ENCODE measurements around the gene PLSCR3.

PLSCR3 gene

DNA sequence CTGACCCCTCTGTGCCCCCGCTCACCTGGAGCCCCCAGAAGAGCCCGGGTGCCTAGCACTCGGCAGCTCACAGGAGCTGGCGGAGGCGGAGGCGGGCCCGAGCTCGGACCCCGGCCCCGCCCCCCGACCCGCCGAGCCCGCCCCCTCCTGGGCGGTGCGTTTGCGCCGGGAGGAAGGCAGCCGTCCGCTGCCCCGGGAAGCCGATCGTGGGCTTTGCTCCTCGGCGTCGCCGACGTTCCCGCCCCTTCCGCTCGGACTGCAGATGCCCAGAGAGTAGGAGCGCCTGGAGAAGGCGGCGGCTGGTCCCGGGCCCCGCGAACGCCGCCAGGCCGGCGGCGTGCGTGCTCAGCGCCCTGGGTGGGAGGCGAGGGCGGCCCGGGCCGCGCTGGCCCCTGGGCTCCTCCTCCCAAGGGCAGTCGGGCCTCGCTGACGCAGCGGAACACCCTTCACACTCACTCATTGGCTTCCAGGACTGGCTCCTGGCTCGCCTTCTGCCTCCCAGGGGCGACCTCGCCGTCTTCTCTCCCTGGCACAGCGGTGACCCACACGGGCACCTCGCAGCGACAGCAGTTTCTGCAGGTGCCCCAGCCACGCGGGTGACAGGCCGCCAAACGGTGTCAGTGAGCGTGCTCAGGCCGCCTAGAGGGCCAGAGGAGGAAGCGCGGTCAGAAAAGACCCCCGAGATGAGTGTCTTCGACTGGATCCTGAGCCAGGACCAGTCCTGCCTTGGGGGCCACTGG lies at the start of gene PLSCR3:
Gene PLSCR3, minus strand, starts transcription at position 74 of the 740 bp plus-strand sequence. CDS start 415 bp downstream, outside the sequence.
- DNase-seq (ENCODE audit: low read depth), result peak; percentile 31

- DNase-seq (ENCODE audit: low read depth), result no peak
Observed at GRCh38 chr17:7443499-7444485, 49.5 kb upstream of the PLSCR3 start.

GRCh38 chr17:7442142-7442541 lies 47.8 kb upstream of the PLSCR3 start:
- DNase-seq (ENCODE audit: low read depth), result no peak

GRCh38 chr17:7441266-7441665 lies 46.9 kb upstream of the PLSCR3 start:
- DNase-seq (ENCODE audit: low read depth), result no peak

DNA sequence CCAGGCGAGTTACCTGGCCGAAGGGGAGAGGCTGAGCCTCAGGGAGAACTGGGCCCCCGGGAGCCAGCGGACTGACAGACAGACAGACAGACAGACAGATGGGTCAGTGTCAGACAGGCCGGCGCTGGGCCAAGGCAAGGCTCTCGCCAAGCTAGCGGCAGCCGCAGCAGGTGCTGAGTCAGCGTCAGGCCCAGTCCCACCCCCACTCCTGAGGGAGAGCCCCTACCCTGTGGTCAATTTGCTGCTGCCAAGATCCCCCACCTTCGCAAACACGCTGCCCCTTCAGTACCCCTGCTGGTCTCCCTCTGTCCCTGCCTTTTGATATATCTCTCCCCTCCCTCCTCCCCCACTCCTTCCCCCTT lies 46.5 kb upstream of the PLSCR3 start:
- no peak for DNase-seq (ENCODE audit: low read depth)

GRCh38 chr17:7440113-7440833 lies 45.9 kb upstream of the PLSCR3 start:
- DNase-seq (ENCODE audit: low read depth), result no peak

DNA sequence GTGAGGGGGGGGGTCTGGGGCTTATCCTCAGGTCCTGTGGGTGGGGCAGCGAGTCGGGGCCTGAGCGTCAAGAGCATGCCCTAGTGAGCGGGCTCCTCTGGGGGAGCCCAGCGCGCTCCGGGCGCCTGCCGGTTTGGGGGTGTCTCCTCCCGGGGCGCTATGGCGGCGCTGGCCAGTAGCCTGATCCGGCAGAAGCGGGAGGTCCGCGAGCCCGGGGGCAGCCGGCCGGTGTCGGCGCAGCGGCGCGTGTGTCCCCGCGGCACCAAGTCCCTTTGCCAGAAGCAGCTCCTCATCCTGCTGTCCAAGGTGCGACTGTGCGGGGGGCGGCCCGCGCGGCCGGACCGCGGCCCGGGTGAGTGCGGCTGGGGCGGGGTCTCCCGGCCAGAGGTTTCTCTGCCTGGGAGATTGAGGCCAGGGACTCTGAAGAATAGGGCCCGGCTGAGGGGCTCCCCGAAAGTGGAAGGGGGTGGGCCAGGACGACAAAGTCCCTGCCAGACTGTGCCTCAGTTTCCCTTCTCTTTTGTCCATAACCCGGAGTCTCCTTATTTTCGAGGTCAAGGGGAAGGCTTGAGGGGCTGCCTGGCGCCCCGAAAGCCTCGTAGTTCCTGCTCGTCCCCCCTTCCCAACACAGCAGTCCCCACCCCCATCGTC lies 45.3 kb upstream of the PLSCR3 start, which contains the start of gene FGF11:
Gene FGF11, plus strand, starts transcription at position 51 of the 651 bp plus-strand sequence. Its CDS starts 109 bp downstream, at position 160.
- DNase-seq (ENCODE audit: low read depth), result no peak

DNA sequence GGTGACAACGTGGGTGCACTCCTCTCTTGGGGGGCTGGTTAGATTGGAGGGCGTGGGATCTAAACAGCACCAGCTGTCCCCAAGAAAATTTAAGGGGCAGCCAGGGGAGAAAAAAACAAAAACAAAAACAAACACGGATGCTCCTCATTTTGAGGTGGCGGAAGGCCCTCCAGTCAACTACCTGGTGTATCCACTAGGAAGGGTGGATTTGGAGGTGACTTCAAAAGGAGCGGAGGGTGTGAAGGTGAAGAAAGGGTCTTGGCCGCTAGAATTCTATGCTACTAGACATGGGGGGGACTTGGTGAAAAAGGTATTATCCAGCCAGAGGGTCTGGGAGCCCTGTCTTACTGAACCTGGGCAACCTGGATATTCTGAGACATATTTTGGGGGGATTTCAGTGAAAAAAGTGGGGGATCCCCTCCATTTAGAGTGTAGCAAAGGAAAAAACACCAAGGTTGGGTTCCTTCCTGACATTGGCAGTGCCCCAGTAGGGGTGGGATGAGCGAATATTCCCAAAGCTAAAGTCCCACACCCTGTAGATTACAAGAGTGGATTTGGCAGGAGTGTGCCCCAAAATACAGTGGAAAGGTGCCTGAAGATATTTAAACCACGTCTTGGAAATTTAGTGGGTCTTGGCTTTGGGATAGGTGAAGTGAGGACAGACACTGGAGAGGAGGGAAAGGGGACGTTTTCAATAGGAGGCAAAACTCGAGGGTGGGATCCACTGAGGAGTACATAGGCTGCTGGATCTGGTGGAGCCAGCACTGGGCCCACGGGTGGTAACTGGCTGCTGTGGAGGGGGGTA lies 44.5 kb upstream of the PLSCR3 start:
- no peak for DNase-seq (ENCODE audit: low read depth)

DNA sequence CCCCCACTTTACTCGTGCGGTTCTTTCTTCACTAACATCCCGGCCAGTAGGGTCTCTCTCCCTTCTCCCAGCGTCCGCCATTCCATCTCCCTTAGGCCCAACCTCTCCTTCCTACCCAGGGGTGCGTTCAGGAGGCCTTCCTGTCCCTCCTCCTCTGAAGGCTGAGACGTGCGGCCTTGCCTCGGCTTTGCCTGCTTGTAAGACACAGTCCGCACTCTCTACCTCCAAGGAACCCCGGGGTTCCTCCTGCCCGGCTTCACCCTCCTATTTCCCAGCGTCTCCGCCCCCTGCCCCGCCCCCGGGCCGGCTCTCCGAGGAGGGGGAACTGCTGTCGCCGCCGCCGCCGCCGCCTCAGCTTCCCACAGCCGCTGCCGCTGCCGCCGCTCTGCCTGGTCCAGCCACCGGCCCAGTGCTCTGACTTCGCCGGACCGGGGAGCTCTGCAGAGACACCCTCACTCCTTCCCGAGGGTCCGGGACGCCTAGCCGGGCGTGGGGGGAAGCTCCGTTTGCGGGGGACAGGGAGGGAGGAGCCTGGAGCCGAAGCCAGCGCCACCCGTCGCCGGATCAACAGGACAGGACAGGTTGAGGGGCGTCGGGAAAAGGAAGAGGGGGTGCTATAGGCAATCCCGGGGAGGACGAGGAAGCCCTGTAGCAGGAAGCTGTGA lies 43.8 kb upstream of the PLSCR3 start:
- no peak for DNase-seq (ENCODE audit: low read depth)

GRCh38 chr17:7437369-7437863 lies 43.1 kb upstream of the PLSCR3 start:
- DNase-seq (ENCODE audit: low read depth), result no peak

GRCh38 chr17:7436556-7437368 lies 42.4 kb upstream of the PLSCR3 start:
- DNase-seq (ENCODE audit: low read depth), result no peak

DNA sequence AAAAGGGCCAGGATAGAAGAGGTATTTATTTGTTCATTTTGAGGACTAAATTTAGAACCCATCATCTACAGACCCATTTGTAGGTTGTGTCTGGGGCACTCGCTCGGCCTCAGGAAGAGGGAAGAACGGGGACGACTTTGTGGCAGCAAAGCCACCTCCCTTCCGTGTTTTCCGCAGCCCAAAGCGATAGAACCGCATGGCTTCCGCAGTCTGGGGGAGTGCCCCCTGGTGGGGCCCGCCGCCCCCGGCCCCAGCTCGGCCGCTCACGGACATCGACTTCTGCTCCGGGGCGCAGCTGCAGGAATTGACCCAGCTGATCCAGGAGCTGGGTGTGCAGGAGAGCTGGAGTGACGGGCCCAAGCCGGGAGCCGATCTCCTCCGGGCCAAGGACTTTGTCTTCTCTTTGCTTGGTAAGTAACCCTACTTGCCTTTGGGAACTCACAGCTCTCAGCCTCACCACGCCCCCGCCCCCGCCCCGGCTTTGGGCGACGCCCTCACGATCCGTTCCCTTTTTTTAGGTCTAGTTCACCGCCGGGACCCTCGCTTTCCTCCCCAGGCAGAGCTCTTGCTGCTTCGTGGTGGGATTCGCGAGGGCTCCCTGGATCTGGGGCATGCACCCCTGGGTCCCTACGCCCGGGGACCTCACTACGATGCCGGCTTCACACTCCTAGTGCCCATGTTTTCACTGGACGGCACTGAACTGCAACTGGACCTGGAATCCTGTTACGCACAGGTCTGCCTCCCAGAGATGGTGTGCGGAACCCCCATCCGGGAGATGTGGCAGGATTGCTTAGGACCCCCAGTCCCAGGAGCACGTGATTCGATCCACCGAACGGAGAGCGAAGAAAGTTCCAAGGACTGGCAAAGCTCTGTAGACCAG lies 41.6 kb upstream of the PLSCR3 start:
- DNase-seq (ENCODE audit: low read depth), result no peak

DNA sequence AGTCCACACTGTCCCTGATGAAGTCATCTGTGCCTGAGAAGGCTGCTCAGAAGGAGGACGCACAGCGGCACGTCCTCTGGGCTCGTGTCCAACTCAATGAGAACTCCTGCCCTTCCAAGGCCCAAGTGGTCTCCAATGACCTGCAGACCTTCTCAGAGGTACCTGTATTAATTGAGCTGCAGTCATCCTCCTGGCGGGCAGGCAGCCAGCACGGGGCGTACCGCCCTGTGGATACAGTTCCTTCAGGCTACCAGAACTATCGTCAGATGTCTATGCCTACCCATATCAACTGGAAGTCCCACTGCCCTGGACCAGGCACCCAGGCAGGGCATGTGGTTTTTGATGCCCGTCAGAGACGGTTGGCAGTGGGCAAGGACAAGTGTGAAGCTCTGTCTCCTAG lies 38.0 kb upstream of the PLSCR3 start:
- DNase-seq (ENCODE audit: low read depth), result no peak

- DNase-seq (ENCODE audit: low read depth), result no peak
Observed at GRCh38 chr17:7431231-7431630, 36.9 kb upstream of the PLSCR3 start.

DNA sequence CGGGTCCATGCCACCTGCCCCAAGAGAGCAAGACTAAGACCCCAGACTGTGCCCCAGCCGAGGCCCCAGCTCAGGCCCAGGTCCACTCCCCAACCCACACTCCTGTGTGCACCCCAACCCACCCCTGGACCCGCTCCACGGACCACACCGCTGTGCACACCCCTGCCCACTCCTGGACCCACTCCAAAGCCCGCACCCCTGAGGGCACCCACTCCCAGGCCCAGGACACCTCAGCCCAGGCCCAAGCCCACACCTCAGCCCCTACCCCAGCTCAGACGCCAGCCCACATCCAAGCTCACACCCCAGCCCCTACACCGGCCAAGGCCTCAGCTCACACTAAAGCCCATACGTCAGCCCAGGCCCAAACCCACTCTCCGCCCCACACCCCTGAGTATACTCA lies 35.4 kb upstream of the PLSCR3 start:
- DNase-seq (ENCODE audit: low read depth), result no peak

DNA sequence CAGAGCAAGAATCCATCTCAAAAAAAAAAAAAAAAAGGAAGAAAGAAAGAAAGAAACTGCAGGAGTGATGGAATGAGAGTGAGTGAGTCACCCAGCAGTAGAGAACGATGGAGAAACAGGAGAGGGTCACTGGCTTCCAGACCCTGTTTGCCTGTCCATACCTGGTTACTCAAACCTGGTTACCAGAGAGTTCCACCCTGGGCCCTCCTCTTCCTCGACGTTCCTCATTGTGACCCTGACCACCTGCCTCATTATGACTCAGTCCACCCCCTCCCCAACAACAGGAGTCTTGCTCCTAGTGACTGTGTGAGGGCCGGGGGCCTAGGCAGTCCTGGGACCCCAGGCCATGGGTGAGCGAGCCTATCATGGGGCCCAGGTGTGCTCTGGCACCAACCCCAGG lies 34.2 kb upstream of the PLSCR3 start, which contains the start of gene SPEM3:
Gene SPEM3, plus strand, starts transcription at position 301 of the 400 bp plus-strand sequence. Its CDS starts 46 bp downstream, at position 347.
- DNase-seq (ENCODE audit: low read depth), result no peak

GRCh38 chr17:7427549-7427948 lies 33.2 kb upstream of the PLSCR3 start:
- DNase-seq (ENCODE audit: low read depth), result no peak

- DNase-seq (ENCODE audit: low read depth), result no peak
Observed at GRCh38 chr17:7426896-7427489, 32.7 kb upstream of the PLSCR3 start.
